Astrocyte (in vitro differentiated cells and primary cell): ENCODE measurements around the gene STX4. TPM values are rescaled to one million over a fixed set of nuclear protein-coding genes. Genes with fewer than 3 reads are reported as not detected.
A peak's percentile ranks its signal among the peaks of the same experiment; 100 is the strongest.

Experiments
- DNase-seq: peaks from one replicate; pipeline ENCODE4 v3.0.0-alpha.2; 2010; ENCODE audit warnings: low read depth
- FAIRE-seq: peaks from 2 replicates; lab custom pipeline; 2011; peaks lifted over from hg19 to GRCh38; lab: Jason Lieb, UNC
- H2AFZ ChIP-seq: 2 replicates; pipeline ENCODE4 v1.6.0; 2012; ENCODE audit warnings: low read depth, low read length, inconsistent platforms
- H3K27ac ChIP-seq: 2 replicates; pipeline ENCODE4 v1.5.1; 2011; ENCODE audit warnings: low read depth, low read length, inconsistent platforms
- H3K27me3 ChIP-seq: 2 replicates; pipeline ENCODE4 v1.6.0; 2011; ENCODE audit warnings: low read length, inconsistent platforms; ENCODE audit not compliant: insufficient read depth
- H3K36me3 ChIP-seq: 2 replicates; pipeline ENCODE4 v1.5.1; 2011; ENCODE audit warnings: low read length, inconsistent platforms; ENCODE audit not compliant: insufficient read depth
- H3K4me1 ChIP-seq: 2 replicates; pipeline ENCODE4 v1.5.1; 2011; ENCODE audit warnings: low read length, inconsistent platforms; ENCODE audit not compliant: insufficient read depth
- H3K4me2 ChIP-seq: 2 replicates; pipeline ENCODE4 v1.6.0; 2012; ENCODE audit warnings: low read length, inconsistent platforms
- H3K4me3 ChIP-seq: 2 replicates; pipeline ENCODE4 v1.5.1; 2011; ENCODE audit warnings: low read depth, mild to moderate bottlenecking, low read length, inconsistent platforms; ENCODE audit not compliant: insufficient read depth
- H3K79me2 ChIP-seq: 2 replicates; pipeline ENCODE4 v1.6.0; 2012; ENCODE audit warnings: mild to moderate bottlenecking, low read length, inconsistent platforms; ENCODE audit not compliant: insufficient read depth
- H3K9ac ChIP-seq: 2 replicates; pipeline ENCODE4 v1.6.0; 2012; ENCODE audit warnings: mild to moderate bottlenecking, low read length, inconsistent platforms
- H3K9me3 ChIP-seq: 2 replicates; pipeline ENCODE4 v1.5.1; 2012; ENCODE audit warnings: low read depth, mild to moderate bottlenecking, low read length, inconsistent platforms; ENCODE audit not compliant: insufficient read depth
- H4K20me1 ChIP-seq: 2 replicates; pipeline ENCODE4 v1.6.0; 2012; ENCODE audit warnings: low read length, inconsistent platforms; ENCODE audit not compliant: insufficient read depth
- H3K27ac Mint-ChIP-seq: one replicate; pipeline ENCODE4 v1.8.0; 2021; ENCODE audit warnings: mild to moderate bottlenecking, mixed read lengths; ENCODE audit not compliant: unreplicated experiment
- H3K27me3 Mint-ChIP-seq: one replicate; pipeline ENCODE4 v1.8.0; 2021; ENCODE audit warnings: low read depth, mixed read lengths; ENCODE audit not compliant: unreplicated experiment
- H3K36me3 Mint-ChIP-seq: one replicate; pipeline ENCODE4 v1.8.0; 2021; ENCODE audit warnings: low read depth, mixed read lengths; ENCODE audit not compliant: unreplicated experiment
- H3K4me1 Mint-ChIP-seq: one replicate; pipeline ENCODE4 v1.8.0; 2021; ENCODE audit warnings: low read depth, mixed read lengths; ENCODE audit not compliant: unreplicated experiment
- H3K4me3 Mint-ChIP-seq: one replicate; pipeline ENCODE4 v1.8.0; 2021; ENCODE audit warnings: mild to moderate bottlenecking, moderate library complexity, mixed read lengths; ENCODE audit not compliant: unreplicated experiment
- H3K9me3 Mint-ChIP-seq: one replicate; pipeline ENCODE4 v1.8.0; 2021; ENCODE audit warnings: mild to moderate bottlenecking, mixed read lengths; ENCODE audit not compliant: unreplicated experiment
- CTCF ChIP-seq: IDR thresholded peaks from 2 replicates; pipeline ENCODE4 v1.5.1; 2011; ENCODE audit warnings: low read depth, mild to moderate bottlenecking, inconsistent platforms, low read length, moderate library complexity; ENCODE audit not compliant: insufficient read depth
- EZH2 ChIP-seq: IDR thresholded peaks from 2 replicates; pipeline ENCODE4 v1.6.1; 2012; ENCODE audit warnings: mild to moderate bottlenecking, low read length, inconsistent platforms; ENCODE audit not compliant: insufficient read depth
- total RNA-seq: library from RNA; stranded (reverse); gene quantifications from 2 replicates; pipeline ENCODE4 v1.2.1, GENCODE V29; 2021

The STX4 gene
- total RNA-seq, 1 donor from 2014 or later: 56.0 TPM

DNA sequence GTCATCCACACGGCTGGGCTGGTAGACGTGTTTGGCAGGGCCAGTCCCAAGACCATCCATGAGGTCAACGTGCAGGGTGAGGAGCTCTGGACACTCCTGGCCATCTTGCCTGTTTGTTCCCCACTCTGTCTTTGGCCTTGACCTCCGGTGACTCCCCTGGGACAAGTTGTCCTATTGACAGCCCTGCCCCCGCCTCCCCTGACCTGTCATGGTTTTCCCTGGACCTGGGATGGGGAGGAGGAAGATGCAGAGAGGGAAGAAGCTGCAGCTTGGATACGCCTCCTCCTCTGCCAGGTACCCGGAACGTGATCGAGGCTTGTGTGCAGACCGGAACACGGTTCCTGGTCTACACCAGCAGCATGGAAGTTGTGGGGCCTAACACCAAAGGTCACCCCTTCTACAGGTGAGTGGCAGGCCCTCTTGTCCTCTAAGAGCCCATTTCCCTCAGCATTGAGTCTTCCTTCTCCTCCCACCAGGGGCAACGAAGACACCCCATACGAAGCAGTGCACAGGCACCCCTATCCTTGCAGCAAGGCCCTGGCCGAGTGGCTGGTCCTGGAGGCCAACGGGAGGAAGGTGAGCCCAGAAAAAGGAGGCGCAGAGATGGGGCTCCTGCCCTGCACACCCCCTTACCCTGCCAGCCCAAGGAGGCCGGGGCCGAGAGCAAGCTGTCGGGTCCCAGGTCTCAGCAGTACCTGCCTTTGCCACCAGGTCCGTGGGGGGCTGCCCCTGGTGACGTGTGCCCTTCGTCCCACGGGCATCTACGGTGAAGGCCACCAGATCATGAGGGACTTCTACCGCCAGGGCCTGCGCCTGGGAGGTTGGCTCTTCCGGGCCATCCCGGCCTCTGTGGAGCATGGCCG is 47.0 kb upstream of the STX4 start:
- Mint-ChIP-seq H3K4me1 (peaks cover 7% of the 10 kb centered on the region), H3K36me3 (peaks cover 14% of the 10 kb centered on the region), H3K9me3 (no peaks in the 10 kb centered on the region), H3K27ac (no peak overlapping the region), H3K4me3 (peak overlapping the region; percentile 27), H3K27me3 (no peaks in the 10 kb centered on the region)
- H3K27me3 ChIP-seq: no peaks in the 10 kb centered on the region
- no peaks in the 10 kb centered on the region for H3K79me2 ChIP-seq
- H3K4me2 ChIP-seq: no peak overlapping the region
- H2AFZ ChIP-seq: no peak overlapping the region
- no peak overlapping the region for H3K4me3 ChIP-seq
- peaks cover 6% of the 10 kb centered on the region for H4K20me1 ChIP-seq
- no peak overlapping the region for H3K27ac ChIP-seq
- no peaks in the 10 kb centered on the region for H3K9me3 ChIP-seq
- peaks cover 10% of the 10 kb centered on the region for H3K4me1 ChIP-seq
- DNase-seq: no peak
- no peaks in the 10 kb centered on the region for H3K36me3 ChIP-seq
- no peak for FAIRE-seq
- H3K9ac ChIP-seq: no peak overlapping the region
- no peak for TF ChIP-seq CTCF
- TF ChIP-seq EZH2: no peak

- Mint-ChIP-seq H3K27me3 (no peaks in the 10 kb centered on the region), H3K36me3 (peaks cover 12% of the 10 kb centered on the region), H3K27ac (no peak overlapping the region), H3K4me3 (no peak overlapping the region), H3K4me1 (peaks cover 7% of the 10 kb centered on the region), H3K9me3 (no peaks in the 10 kb centered on the region)
- Histone ChIP-seq H2AFZ (no peak overlapping the region), H3K27ac (no peak overlapping the region), H3K9ac (no peak overlapping the region), H3K27me3 (no peaks in the 10 kb centered on the region), H3K4me2 (no peak overlapping the region), H3K9me3 (no peaks in the 10 kb centered on the region), H4K20me1 (peaks cover 6% of the 10 kb centered on the region), H3K4me3 (no peak overlapping the region), H3K4me1 (peaks cover 10% of the 10 kb centered on the region), H3K79me2 (no peaks in the 10 kb centered on the region), H3K36me3 (no peaks in the 10 kb centered on the region)
- DNase-seq (no peak), FAIRE-seq (no peak)
- TF ChIP-seq EZH2 (no peak), CTCF (no peak)
Measured at GRCh38 chr16:30987581-30988190, 45.7 kb upstream of the STX4 start.
